Neutrophil (primary cell): ENCODE data around the gene ATP8B3.

ENCODE experiments used
- H3K27ac ChIP-seq: fragments of 200-600 bp; sonication (generic); 2 replicates; pipeline ENCODE4 v1.5.1; 2016; ENCODE audit warnings: mild to moderate bottlenecking, moderate library complexity
- H3K27me3 ChIP-seq: fragments of 200-600 bp; sonication (generic); 2 replicates; pipeline ENCODE4 v1.6.0; 2016; ENCODE audit warnings: mild to moderate bottlenecking
- H3K36me3 ChIP-seq: fragments of 200-600 bp; sonication (generic); 2 replicates; pipeline ENCODE4 v1.5.1; 2017
- H3K4me1 ChIP-seq, 2 experiments: fragments of 200-600 bp in 1 of 2; sonication (generic) in 1 of 2; 1 replicate in 1 of 2; 2 replicates in 1 of 2; pipeline versions ENCODE4 v1.5.1 to v1.6.1; 2013 to 2016; ENCODE audit warnings: low read depth in 1 of 2, low read length in 1 of 2, mild to moderate bottlenecking in 1 of 2, moderate library complexity in 1 of 2; ENCODE audit not compliant: control insufficient read depth in 1 of 2, insufficient read depth in 1 of 2
- H3K4me3 ChIP-seq, 2 experiments: fragments of 200-600 bp in 1 of 2; sonication (generic) in 1 of 2; 1 replicate in 1 of 2; 2 replicates in 1 of 2; pipeline ENCODE4 v1.5.1; 2013 to 2016; ENCODE audit warnings: low read depth in 1 of 2, low read length in 1 of 2, mild to moderate bottlenecking in 1 of 2, moderate library complexity in 1 of 2
- H3K9me3 ChIP-seq: fragments of 200-600 bp; sonication (generic); 2 replicates; pipeline ENCODE4 v1.5.1; 2016
- CTCF ChIP-seq: fragments of 200-600 bp; sonication (generic); IDR thresholded peaks from 2 replicates; pipeline ENCODE4 v1.5.1; 2016; ENCODE audit warnings: antibody characterized with exemption

ATP8B3 gene

GRCh38 chr19:1825909-1826556 lies 14.0 kb upstream of the ATP8B3 start:
- Histone ChIP-seq H3K27me3 (no peaks in the 10 kb centered on the region), H3K36me3 (peaks cover 87% of the 10 kb centered on the region), H3K4me1 (no peaks in the 10 kb centered on the region), H3K9me3 (no peaks in the 10 kb centered on the region), H3K27ac (no peak overlapping the region), H3K4me3 (no peak overlapping the region)
- peak; percentile 85 for TF ChIP-seq CTCF

GRCh38 chr19:1824252-1824622 lies 12.2 kb upstream of the ATP8B3 start:
- no peak for TF ChIP-seq CTCF
- H3K4me3 ChIP-seq = no peak overlapping the region

GRCh38 chr19:1823539-1824251 lies 11.6 kb upstream of the ATP8B3 start:
- Histone ChIP-seq H3K4me3 (no peak overlapping the region), H3K4me1 (no peaks in the 10 kb centered on the region), H3K27me3 (no peaks in the 10 kb centered on the region), H3K27ac (no peak overlapping the region), H3K9me3 (no peaks in the 10 kb centered on the region), H3K36me3 (peaks cover 90% of the 10 kb centered on the region)
- TF ChIP-seq CTCF = no peak

More at GRCh38 chr19:1824252-1824622, 12.2 kb upstream of the ATP8B3 start:
- no peaks in the 10 kb centered on the region for H3K4me1 ChIP-seq
- H3K36me3 ChIP-seq = peaks cover 88% of the 10 kb centered on the region
- H3K27me3 ChIP-seq = no peaks in the 10 kb centered on the region
- H3K27ac ChIP-seq = no peak overlapping the region
- no peaks in the 10 kb centered on the region for H3K9me3 ChIP-seq

GRCh38 chr19:1823020-1823419 lies 10.9 kb upstream of the ATP8B3 start:
- Histone ChIP-seq H3K9me3 (no peaks in the 10 kb centered on the region), H3K4me3 (no peak overlapping the region), H3K4me1 (no peaks in the 10 kb centered on the region), H3K27me3 (no peaks in the 10 kb centered on the region), H3K36me3 (peaks cover 90% of the 10 kb centered on the region), H3K27ac (no peak overlapping the region)
- TF ChIP-seq CTCF = no peak

- Histone ChIP-seq H3K36me3 (peaks cover 90% of the 10 kb centered on the region), H3K27ac (no peak overlapping the region), H3K9me3 (no peaks in the 10 kb centered on the region), H3K27me3 (no peaks in the 10 kb centered on the region), H3K4me3 (no peak overlapping the region), H3K4me1 (no peaks in the 10 kb centered on the region)
- no peak for TF ChIP-seq CTCF
Observed at GRCh38 chr19:1822210-1822609, 10.1 kb upstream of the ATP8B3 start.
